NCI-H774 (cell line): ENCODE data around the gene EFTUD2.

Experiments
- DNase-seq: peaks from one replicate; lab custom pipeline; 2025; lab: John Stamatoyannopoulos, UW

The EFTUD2 gene

DNA sequence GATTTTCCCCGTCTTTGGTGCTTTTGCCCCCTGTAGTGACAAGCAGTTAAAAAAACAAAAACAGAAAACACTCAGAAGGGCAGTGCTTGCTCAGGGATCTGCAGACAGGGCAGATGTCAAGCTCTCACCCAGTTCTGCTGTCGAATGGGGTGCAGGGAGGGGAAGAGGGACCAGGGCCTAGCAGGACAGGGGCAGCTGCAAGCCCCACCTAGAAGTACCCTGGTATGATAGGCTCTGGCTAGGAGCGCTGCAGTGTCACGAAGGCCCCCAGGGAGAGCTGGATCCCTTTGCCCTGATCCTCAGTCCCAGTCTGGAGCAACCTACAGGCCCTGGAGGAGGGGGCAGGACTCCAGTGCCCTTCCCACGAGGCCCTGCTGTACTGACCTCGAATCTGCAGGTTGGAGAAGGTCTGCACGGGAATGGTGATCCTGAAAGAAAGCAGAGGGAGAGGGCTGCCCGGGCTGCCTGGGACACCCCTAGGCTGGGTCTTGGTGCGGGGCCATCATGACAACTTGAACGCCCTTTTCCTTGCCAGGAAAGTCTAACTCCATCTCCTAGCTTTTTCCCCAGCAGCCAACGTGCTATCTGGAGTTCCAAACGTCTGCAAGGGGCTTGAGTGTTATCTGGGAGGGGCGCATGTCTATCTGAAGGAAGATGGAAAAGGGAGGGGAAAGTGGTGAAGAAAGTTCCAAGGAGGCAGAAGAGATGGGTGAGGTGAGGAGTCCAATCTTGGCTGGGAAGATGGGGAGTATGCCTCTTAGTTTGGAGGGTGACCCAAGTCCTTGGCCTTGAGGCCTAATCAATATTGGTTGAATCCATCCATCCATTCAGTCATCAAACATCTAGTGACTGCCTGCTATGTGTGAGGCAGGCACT, 11.2 kb upstream of the EFTUD2 start:
- no peak for DNase-seq

DNA sequence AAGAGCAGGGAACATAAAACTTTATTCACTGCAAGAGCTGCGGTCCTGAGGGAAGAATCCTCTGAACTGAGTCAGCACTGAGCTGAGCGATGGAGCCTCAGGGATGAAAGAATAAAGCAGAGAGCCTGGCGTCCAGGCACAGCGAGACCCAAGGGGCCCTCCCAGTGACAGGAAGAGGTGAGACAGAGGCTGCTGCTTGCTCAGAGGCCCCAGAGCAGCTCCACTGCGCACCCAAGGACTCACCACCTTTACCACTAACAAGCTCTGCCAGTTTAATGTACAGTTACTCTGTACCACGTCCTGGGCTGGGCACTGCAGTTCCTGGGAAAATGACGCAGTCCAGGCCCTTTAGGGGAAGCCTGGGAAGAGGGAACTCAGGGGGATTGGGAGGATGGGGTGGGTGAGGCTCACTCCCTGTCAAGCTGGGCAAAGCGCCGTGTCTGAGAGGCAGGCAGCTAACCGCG, 10.5 kb upstream of the EFTUD2 start:
- DNase-seq, result no peak

DNA sequence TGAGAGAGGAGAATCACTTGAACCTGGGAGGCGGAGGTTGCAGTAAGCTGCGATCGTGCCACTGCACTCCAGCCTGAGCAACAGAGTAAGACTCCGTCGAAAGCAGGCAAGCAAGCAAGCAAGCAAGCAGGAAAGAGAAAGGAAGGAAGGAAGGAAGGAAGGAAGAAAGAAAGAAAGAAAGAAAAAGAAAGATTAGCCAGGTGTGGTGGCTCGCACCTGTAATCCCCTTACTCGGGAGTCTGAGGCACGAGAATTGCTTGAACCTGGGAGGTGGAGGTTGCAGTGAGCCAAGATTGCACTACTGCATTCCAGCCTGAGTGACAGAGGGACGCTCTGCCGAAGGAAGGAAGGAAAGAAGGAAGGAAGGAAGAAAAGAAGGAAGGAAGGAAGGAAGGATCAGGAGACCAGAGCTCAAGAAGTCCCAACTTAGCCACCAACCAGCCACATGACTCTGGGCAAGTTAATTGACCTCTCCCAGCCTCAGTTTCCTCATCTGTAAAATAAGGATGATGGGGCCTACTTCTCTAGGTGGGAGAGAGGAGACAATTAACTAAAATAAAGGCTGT, 9.6 kb upstream of the EFTUD2 start:
- DNase-seq, result no peak

DNA sequence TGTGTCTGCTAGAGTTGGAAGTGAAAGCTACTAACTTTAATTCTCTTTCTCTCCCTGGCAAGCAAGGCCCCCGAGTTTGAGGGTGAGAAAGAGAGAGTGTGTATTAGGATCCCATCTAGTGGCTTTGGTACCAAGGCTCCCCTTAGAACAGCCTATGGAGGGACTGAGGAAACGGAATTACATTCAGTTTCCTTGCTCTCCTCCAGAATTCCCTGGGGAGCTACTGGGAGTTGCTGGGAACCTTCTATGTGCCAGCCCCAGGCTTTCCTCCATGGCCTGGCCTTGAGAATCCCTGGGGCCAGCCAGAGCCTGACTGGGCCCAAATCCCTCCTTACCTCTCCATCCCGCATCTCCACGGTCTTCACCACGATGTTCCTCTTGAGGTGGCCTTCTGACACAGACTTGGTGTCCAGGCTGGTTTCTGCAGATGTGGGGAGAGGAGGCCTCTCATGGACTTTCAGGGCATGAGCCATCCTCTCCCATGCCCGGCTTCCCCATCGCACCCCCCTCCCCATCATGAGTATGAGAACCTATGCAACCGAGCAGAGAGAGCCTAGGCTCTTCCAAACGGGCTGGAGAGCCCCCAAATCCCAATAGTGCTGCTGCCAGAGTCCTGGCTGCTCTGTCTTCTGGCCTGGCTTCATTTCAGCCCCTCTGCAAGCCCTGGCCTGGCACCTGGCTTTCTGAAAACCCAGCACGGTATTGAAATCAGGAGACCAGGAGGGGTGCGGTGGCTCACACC, 8.7 kb upstream of the EFTUD2 start:
- no peak for DNase-seq

DNA sequence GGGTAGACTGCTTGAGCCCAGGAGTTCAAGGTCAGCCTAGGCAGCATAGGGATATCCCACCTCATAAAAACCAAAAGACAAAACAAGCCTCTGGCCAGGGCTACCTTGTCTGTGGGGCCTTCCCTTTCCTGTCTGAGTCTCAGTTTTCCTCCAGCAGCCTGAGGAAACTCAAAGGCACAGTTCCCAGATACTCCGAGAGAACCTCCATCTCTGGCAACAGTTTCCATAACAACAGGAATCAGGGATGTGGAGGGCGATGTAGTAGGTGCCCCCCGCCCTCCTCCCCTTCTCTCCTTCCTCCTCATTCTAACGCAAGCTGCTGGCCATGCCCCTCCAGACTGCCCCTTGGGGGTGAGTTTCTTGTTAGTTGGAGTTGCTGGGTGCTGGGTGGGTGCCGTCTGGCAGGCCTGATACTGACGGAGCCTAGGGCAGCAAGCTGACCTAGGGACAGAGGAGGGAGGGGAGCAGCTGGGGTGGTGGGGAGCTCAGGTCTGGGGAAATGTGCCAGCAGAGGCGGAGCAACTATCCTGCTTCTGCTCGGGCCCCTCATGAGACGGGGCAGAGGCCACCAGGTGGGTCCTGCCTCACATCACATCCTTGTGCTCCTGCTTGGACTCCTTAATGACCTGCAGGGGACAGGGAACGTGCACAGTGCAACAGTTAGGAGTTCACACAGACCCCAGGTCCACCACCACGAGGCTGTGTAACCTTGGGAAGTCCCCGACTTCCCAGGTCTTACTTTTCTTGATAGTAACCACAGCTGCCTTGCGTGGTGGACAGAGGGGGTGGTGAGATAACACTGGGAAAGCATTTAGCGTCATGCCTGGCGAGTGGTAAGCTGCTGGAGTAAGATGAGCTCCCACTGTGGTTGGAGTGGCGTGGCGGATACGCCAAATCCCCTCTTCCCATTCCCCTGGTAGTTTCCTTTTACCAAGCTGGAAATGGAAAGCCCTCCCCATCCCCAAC, 7.8 kb upstream of the EFTUD2 start:
- no peak for DNase-seq

DNA sequence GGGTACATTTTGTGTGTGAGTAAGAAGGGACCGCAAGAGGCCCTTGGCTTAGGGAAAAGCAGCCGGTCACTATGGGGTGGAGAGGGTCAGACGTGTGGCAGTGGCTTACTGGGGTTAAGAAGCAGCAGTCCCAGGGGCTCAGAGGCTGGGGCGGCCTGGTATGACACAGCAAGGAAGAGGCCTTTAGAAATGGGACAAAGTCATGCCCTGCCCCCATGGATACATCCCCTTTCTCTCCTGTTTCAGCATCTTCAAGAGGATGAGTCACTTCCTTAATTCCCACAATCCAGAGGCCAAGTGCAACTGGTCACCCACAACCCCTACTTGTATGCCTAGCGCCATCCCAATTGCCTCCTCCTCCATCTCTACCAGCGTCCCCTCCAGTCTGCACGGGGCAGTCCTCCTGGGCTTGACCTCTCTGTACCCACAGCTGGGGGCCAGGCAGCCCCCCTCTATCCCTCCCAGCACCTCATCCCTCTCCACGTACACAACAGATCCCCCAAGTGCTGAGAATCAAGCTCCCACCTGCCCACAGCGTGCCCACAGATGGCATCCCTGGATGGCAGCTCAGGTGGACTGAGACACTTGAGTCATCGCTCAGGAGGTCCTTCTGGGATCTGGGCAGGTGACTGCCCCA, 6.9 kb upstream of the EFTUD2 start:
- no peak for DNase-seq

DNA sequence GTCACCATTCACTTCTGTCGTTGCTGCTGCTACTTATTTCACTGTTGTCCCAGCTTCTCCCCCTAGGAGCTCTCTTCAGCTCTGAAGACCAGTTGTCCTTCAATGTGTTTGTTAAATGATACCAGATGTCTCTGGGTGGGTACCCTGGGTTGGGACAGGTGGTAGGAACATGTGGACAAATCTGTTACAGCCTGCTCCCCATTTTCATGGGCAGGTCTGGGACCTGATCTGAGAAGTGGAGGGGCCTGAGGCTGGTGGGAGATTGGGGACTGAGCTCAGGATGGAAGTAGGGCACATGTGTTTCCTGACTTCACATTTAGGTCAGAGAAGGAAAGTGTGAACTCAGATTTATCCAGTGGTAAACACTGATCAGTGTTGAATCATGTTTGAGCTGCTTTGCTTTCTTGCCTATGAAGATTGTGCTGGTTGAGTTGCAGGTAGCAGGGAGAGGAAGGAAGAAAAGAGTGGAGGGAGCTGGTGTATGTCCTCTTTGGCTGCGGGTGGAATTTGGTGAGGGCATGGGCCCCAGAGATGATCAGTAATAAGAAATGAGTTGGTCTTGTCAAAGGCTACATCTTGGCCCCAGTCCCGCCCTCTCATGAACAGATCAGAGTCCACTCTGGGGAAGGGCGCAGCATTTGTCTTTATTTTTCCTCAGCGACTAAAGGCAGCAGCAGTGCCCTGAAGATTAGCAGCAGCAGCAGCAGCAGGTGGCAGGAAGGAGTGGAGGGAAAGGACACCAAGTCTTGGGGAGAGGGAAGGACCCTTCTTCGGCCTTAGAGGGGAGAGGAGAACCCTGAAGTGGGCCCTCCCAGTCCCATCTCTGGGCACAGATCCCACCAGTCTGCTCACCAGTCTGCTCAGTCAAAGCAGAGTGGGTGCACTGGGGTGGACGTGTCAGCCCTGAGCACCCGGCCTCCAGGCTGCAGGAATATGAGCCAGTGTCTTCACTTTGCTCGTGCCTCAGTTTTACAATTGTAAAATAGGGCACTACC, 6.1 kb upstream of the EFTUD2 start:
- no peak for DNase-seq

DNA sequence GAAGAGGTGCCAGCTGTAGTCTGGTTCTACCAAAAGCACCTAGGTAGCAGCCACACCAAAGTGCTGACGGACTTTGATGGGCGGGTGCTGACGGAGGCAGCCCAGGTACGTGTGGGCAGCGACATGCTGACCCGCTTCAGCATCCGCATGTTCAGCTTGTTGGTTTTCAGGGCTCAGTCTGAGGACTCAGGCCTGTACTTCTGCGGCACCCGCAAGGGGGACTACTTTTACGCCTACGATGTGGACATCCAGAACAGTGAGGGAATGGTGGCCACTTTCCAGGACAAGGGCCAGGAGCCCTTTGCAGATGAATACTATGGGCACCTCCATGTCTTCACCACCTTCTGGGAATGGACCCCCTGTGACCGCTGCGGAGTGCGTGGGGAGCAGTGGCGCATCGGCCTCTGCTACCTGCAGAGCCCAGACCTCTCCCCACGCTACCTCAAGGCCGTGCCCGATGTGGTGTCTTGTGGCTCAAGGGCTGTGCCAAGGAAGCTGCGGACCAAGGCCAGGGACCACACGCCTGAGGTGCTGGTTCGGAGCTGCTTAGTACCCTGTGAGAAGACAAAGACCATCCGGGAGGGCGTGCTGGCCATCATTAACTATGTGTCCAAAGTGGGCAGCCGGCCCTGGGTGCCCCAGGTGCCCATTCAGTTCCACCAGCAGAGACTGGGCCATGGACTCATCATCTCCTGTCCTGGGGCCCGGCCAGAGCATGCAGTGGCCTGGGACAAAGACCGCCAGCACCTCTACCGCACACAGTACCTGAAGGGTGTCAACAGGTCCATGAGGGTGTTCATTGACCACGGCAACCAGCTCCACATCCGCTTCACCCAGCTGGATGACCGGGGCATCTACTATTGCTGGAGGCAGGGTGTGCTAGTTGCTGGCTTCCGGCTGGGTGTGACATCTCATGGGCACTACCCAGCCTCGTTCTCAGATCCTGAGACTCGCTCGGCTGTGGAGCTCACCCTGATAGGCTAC, 5.0 kb upstream of the EFTUD2 start:
- DNase-seq, result no peak

DNA sequence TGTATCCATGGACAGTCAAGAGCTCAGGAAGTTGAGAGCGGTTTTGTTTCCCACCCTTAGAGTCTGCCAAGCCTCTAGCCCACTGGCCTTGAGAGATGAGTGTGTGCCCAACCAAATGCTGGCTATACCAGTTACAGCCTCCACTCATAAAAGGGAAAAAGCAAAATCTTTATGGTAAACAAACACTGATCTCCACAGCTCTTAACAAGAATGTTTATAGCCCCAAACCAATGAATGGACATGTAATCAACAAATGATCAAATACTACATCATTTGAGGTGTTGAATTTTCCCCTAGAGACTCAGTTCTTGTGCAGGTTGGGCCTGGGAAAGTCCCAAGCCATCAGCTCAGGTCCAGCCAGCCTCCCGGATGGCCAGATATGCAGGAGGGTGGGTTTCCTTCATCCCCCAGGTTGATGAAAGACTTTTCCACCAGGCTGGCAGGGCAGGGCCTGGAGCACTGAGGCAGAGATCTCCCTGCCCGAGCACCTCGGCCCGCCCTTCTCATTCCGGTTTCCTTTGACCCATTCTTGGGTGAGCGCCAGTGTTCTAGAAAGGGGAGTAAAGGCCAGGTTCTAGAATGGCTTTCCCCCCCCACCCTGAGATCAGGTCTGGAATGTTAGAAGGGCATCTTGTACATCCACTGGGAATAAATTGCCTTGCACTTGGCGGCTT, 3.9 kb upstream of the EFTUD2 start:
- no peak for DNase-seq

DNA sequence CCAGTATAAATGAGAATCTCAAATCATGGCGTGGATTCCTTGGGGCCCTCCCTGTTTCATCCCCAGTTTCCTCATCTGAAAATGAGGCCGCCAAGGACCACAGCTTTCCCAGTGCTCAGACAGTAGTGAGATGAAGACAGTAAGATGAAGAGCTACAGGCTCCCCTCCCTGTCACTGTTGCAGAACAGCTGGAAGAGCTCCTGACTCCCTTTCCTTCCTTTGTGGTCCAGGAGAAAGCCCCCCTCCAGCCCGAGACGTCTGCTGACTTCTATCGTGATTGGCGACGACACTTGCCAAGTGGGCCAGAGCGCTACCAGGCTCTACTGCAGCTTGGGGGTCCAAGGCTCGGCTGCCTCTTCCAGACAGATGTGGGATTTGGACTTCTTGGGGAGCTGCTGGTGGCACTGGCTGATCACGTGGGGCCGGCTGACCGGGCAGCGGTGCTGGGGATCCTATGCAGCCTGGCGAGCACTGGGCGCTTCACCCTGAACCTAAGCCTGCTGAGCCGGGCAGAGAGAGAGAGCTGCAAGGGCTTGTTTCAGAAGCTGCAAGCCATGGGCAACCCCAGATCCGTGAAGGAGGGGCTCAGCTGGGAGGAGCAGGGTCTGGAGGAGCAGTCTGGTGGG, 3.0 kb upstream of the EFTUD2 start:
- no peak for DNase-seq

DNA sequence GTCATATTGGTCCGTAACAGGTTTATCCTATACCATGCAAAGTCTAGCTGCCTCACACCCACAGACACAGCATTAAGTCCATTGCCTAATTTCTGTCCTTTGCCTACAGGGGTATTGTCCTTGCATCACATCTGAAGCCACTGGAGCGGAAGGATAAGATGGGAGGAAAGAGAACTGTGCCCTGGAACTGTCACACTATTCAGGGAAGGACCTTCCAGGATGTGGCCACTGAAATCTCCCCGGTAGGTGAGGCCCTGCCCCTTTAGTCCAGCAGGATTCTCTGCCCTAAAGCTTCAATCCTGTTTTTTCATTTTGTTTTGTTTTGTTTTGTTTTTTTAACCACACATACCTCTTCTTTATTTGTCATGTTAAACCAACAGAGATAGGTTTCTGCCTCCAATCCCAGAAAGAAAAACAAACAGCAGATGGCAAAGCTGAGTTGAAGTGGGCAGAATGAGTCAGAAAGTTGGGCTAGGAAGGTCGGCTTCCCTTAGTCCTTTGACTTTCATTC, 2.2 kb upstream of the EFTUD2 start:
- DNase-seq, result peak; percentile 37

DNA sequence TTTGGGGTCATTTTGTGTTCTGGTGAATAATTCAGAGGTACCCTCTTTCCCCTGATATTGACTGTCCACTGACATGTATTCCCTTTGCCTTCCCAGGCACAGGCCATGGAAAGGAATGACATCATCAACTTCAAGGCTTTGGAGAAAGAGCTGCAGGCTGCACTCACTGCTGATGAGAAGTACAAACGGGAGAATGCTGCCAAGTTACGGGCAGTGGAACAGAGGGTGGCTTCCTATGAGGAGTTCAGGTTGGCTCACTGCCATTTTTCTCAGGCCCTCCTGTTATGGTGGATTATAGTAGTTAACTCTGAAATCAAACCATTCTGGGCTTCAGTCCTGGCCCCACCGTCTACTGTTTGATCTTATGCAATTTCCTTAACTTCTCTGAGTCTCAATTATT, 1.6 kb upstream of the EFTUD2 start:
- DNase-seq, result no peak

DNA sequence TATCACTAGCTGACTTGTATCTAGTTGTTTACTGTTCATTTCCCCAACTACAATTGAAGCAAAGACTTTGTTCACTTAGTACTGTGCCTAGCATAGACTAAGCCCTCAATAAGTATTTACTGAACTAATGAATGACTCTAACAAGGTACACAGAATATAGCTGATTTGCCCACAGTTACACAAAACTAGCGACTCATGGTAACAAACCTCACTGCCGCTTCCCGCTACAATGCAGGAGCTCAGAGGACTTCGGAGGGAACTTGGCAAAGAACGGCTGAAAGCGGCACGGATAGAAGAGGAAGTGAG, 524 bp downstream of the EFTUD2 start:
- no peak for DNase-seq

DNA sequence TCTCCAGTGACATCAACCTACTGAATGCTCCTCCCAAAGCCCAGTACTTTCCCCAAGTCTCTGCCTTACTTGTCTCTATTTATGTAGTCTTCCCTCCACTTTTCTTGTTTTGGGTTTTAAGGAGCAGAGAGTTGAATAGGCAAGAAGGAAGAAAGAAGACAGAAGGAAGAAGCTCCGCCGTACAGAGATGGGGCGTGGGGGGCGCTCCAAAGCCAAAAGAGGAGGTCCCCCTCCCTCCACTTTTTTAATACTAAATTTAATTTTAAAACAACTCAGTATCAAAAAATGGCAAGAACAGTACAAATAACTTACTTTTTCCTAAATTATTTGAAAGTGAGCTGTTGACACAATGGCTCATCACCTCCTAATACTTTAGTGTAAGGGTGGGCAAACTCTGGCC, 4.6 kb downstream of the EFTUD2 start:
- no peak for DNase-seq

DNA sequence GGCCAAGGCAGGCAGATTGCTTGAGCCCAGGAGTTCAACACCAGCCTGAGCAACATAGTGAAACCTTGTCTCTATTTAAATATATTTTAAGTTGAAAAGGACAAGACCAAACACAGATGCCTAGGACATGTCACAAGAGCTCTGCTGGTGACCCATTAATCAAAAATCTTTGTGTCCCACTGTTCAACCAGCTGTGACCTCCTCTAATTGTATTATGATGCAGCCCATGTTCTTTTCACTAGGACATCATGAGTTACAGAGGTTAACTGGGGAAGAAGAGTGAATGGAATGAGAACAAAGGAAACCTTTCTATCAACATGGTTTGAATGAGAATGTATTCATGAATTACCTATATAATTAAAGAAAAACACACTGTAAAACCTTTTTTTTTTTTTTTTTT, 7.0 kb downstream of the EFTUD2 start:
- no peak for DNase-seq

DNA sequence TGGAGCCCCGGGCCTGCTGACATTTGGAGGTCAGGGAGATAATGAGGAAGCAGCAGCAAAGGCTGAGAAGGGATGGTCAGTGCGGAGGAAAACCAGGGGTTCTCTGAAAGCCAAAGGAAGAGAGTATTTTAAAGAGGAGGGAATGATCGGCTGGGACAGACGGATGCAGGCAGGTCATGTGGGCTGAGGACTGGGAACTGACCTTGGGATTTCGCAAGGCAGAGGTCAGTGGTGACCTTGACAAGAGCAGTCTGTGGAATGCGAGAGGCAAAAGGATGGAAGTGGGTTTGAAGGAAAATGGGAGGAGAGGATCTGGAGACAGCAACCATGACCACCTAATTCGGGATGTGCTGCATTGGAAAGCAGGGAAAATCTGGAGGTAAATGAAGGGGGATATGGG, 10.2 kb downstream of the EFTUD2 start:
- no peak for DNase-seq
